SK-N-SH treated with all-trans-retinoic acid at 6 μM for 48 hours (cell line): ENCODE data around the gene PAK1IP1.
A peak's percentile ranks its signal among the peaks of the same experiment; 100 is the strongest.

ENCODE experiments used
- ATAC-seq: fragments of 200-7000 bp; cut with Tn5 transposase; 3 replicates; pipeline ENCODE4 v1.9.1; 2020; ENCODE audit warnings: mild to moderate bottlenecking, moderate library complexity
- ARNTL ChIP-seq: fragments of 450-650 bp; formaldehyde crosslinking; IDR thresholded peaks from 2 replicates; pipeline ENCODE4 v1.5.0; 2020; ENCODE audit warnings: low read depth, mild to moderate bottlenecking, moderate library complexity, borderline replicate concordance
- BACH2 ChIP-seq: fragments of 250-450 bp; sonication (Bioruptor Pico); IDR thresholded peaks from 2 replicates; pipeline ENCODE4 v1.9.0; 2021; ENCODE audit warnings: mild to moderate bottlenecking, borderline replicate concordance
- CREB5 ChIP-seq: fragments of 250-450 bp; sonication (Bioruptor Pico); IDR thresholded peaks from 2 replicates; pipeline ENCODE4 v1.5.1; 2020; ENCODE audit warnings: low read depth, mild to moderate bottlenecking, moderate library complexity
- CSRNP3 ChIP-seq: fragments of 250-450 bp; sonication (Bioruptor Pico); IDR thresholded peaks from 2 replicates; pipeline ENCODE4 v1.5.1; 2021; ENCODE audit warnings: mild to moderate bottlenecking, moderate library complexity
- GLIS3 ChIP-seq: fragments of 250-450 bp; sonication (Bioruptor Pico); IDR thresholded peaks from 2 replicates; pipeline ENCODE4 v1.5.0; 2020; ENCODE audit warnings: mild to moderate bottlenecking, moderate library complexity
- ISL1 ChIP-seq: fragments of 250-450 bp; sonication (Bioruptor Pico); IDR thresholded peaks from 2 replicates; pipeline ENCODE4 v2.1.2; 2022; ENCODE audit warnings: mild to moderate bottlenecking, moderate library complexity
- OSR1 ChIP-seq: fragments of 250-450 bp; sonication (Bioruptor Pico); IDR thresholded peaks from 2 replicates; pipeline ENCODE4 v1.8.0; 2022; ENCODE audit warnings: moderate library complexity, mild to moderate bottlenecking, inconsistent platforms
- PATZ1 ChIP-seq: fragments of 250-450 bp; sonication (Bioruptor Pico); IDR thresholded peaks from 2 replicates; pipeline ENCODE4 v1.8.0; 2020; ENCODE audit warnings: mild to moderate bottlenecking, moderate library complexity, borderline replicate concordance
- PPARA ChIP-seq: fragments of 250-450 bp; sonication (Bioruptor Pico); IDR thresholded peaks from 2 replicates; pipeline ENCODE4 v1.5.0; 2020; ENCODE audit warnings: mild to moderate bottlenecking, borderline replicate concordance
- RARB ChIP-seq: fragments of 250-450 bp; sonication (Bioruptor Pico); IDR thresholded peaks from 2 replicates; pipeline ENCODE4 v1.8.0; 2021; ENCODE audit warnings: mild to moderate bottlenecking, moderate library complexity
- TCF4 ChIP-seq: fragments of 250-450 bp; sonication (Bioruptor Pico); IDR thresholded peaks from 2 replicates; pipeline ENCODE4 v1.8.0; 2021; ENCODE audit warnings: mild to moderate bottlenecking, moderate library complexity, borderline replicate concordance
- TOX ChIP-seq: fragments of 250-450 bp; sonication (Bioruptor Pico); IDR thresholded peaks from 2 replicates; pipeline ENCODE4 v1.8.0; 2021; ENCODE audit warnings: mild to moderate bottlenecking, moderate library complexity, borderline replicate concordance
- TSHZ2 ChIP-seq: fragments of 250-450 bp; sonication (Bioruptor Pico); IDR thresholded peaks from 2 replicates; pipeline ENCODE4 v1.5.0; 2020; ENCODE audit warnings: mild to moderate bottlenecking, moderate library complexity
- ZC3H10 ChIP-seq: fragments of 250-450 bp; sonication (Bioruptor Pico); IDR thresholded peaks from 2 replicates; pipeline ENCODE4 v1.5.1; 2021; ENCODE audit warnings: mild to moderate bottlenecking, moderate library complexity
- ZFP3 ChIP-seq: fragments of 250-450 bp; sonication (Bioruptor Pico); IDR thresholded peaks from 2 replicates; pipeline ENCODE4 v1.5.0; 2020; ENCODE audit warnings: mild to moderate bottlenecking, moderate library complexity
- ZFP30 ChIP-seq: fragments of 450-650 bp; formaldehyde crosslinking; IDR thresholded peaks from 2 replicates; pipeline ENCODE4 v1.5.0; 2022; ENCODE audit warnings: mild to moderate bottlenecking, moderate library complexity
- ZNF565 ChIP-seq: fragments of 450-650 bp; formaldehyde crosslinking; conservative IDR thresholded peaks from 2 replicates; pipeline ENCODE4 v1.5.0; 2020; ENCODE audit warnings: low read depth, mild to moderate bottlenecking, moderate library complexity
- ZNF70 ChIP-seq: fragments of 450-650 bp; formaldehyde crosslinking; IDR thresholded peaks from 2 replicates; pipeline ENCODE4 v1.5.0; 2020; ENCODE audit warnings: mild to moderate bottlenecking, moderate library complexity
- ZNF8 ChIP-seq: fragments of 450-650 bp; formaldehyde crosslinking; IDR thresholded peaks from 2 replicates; pipeline ENCODE4 v1.5.0; 2020; ENCODE audit warnings: mild to moderate bottlenecking, moderate library complexity

Gene PAK1IP1

GRCh38 chr6:10722820-10723566 lies 28.2 kb downstream of the PAK1IP1 start, which contains the start of gene TMEM14C (continued):
- TF ChIP-seq TSHZ2 (no peak), GLIS3 (CRISPR knock-in tag) (no peak)

GRCh38 chr6:10723567-10723881 lies 28.8 kb downstream of the PAK1IP1 start:
- peak; percentile 4; the same call in 2 of the 3 replicates for ATAC-seq
- TF ChIP-seq TCF4 (CRISPR knock-in tag): no peak
- TF ChIP-seq, all 23 proteins: peak for 0

- TF ChIP-seq ARNTL (CRISPR knock-in tag) (no peak), ISL1 (CRISPR knock-in tag) (no peak), ZNF8 (no peak), ZC3H10 (CRISPR knock-in tag) (no peak), PATZ1 (no peak), TSHZ2 (no peak), CSRNP3 (CRISPR knock-in tag) (no peak), ZFP30 (CRISPR knock-in tag) (no peak), OSR1 (no peak), RARB (CRISPR knock-in tag) (no peak), ZNF70 (no peak), GLIS3 (CRISPR knock-in tag) (no peak), CREB5 (CRISPR knock-in tag) (no peak), ZNF565 (CRISPR knock-in tag) (no peak)
- TF ChIP-seq, all 23 proteins: peak for 0
- no peak for ATAC-seq
These were observed 30.3 kb downstream of the PAK1IP1 start for GRCh38 chr6:10725044-10725443.

- TF ChIP-seq TOX (CRISPR knock-in tag) (no peak), ZNF70 (no peak), BACH2 (CRISPR knock-in tag) (no peak), PATZ1 (no peak), GLIS3 (CRISPR knock-in tag) (no peak), ZFP3 (CRISPR knock-in tag) (no peak), ZC3H10 (CRISPR knock-in tag) (no peak), TCF4 (CRISPR knock-in tag) (no peak), PPARA (CRISPR knock-in tag) (no peak)
- ATAC-seq: no peak
These were observed 30.9 kb downstream of the PAK1IP1 start for GRCh38 chr6:10725716-10726115.
